Hepatocyte (in vitro differentiated cells): ENCODE data around the gene TNNT3. TPM values are rescaled to one million over a fixed set of nuclear protein-coding genes. Genes with fewer than 3 reads are reported as not detected.

ENCODE experiments used
- DNase-seq: peaks from one replicate; pipeline ENCODE4 v3.0.0-alpha.2; 2016; ENCODE audit warnings: low spot score
- H2AFZ ChIP-seq: fragments of 200-600 bp; sonication (generic); 2 replicates; pipeline ENCODE4 v1.6.0; 2016; ENCODE audit warnings: antibody characterized with exemption, mild to moderate bottlenecking
- H3K27ac ChIP-seq: fragments of 200-600 bp; sonication (generic); 2 replicates; pipeline ENCODE4 v1.5.1; 2016; ENCODE audit warnings: mild to moderate bottlenecking
- H3K27me3 ChIP-seq: fragments of 200-600 bp; sonication (generic); 2 replicates; pipeline ENCODE4 v1.6.1; 2016
- H3K36me3 ChIP-seq: fragments of 200-600 bp; sonication (generic); replicated peaks from 2 replicates; pipeline ENCODE4 v1.5.1; 2016; ENCODE audit warnings: low read depth; ENCODE audit not compliant: insufficient read depth
- H3K4me1 ChIP-seq: fragments of 200-600 bp; sonication (generic); 2 replicates; pipeline ENCODE4 v1.5.1; 2016; ENCODE audit warnings: mild to moderate bottlenecking, moderate library complexity; ENCODE audit not compliant: insufficient read depth
- H3K4me2 ChIP-seq: fragments of 200-600 bp; sonication (generic); 2 replicates; pipeline ENCODE4 v1.6.0; 2016
- H3K4me3 ChIP-seq: fragments of 200-600 bp; sonication (generic); 2 replicates; pipeline ENCODE4 v1.5.1; 2016; ENCODE audit warnings: mild to moderate bottlenecking
- H3K79me2 ChIP-seq: fragments of 200-600 bp; sonication (generic); 2 replicates; pipeline ENCODE4 v1.6.0; 2017; ENCODE audit warnings: mild to moderate bottlenecking
- H3K9me2 ChIP-seq: fragments of 200-600 bp; sonication (generic); replicated peaks from 2 replicates; pipeline ENCODE4 v1.6.0; 2017; ENCODE audit warnings: mild to moderate bottlenecking; ENCODE audit not compliant: insufficient read depth
- H3K9me3 ChIP-seq: fragments of 200-600 bp; sonication (generic); 2 replicates; pipeline ENCODE4 v1.5.1; 2016; ENCODE audit warnings: low read depth, mild to moderate bottlenecking
- H4K20me1 ChIP-seq: fragments of 200-600 bp; sonication (generic); 2 replicates; pipeline ENCODE4 v1.6.0; 2016; ENCODE audit warnings: mild to moderate bottlenecking; ENCODE audit not compliant: insufficient read depth, poor library complexity, severe bottlenecking
- CTCF ChIP-seq: fragments of 200-600 bp; sonication (generic); IDR thresholded peaks from 2 replicates; pipeline ENCODE4 v1.5.1; 2016; ENCODE audit warnings: antibody characterized with exemption, mild to moderate bottlenecking; ENCODE audit not compliant: poor library complexity
- EZH2 ChIP-seq: fragments of 200-600 bp; sonication (generic); IDR thresholded peaks from 2 replicates; pipeline ENCODE4 v1.6.1; 2016; ENCODE audit warnings: antibody characterized with exemption, mild to moderate bottlenecking, borderline replicate concordance
- EZH2phosphoT487 ChIP-seq: fragments of 200-600 bp; sonication (generic); IDR thresholded peaks from one replicate; pipeline ENCODE4 v1.6.1; 2018; ENCODE audit warnings: antibody characterized with exemption, mild to moderate bottlenecking, low read depth, moderate library complexity; ENCODE audit not compliant: unreplicated experiment, severe bottlenecking
- WGBS: methylation state at CpG from one replicate; pipeline ENCODE4 v1.1.6; 2016; ENCODE audit warnings: low lambda C conversion rate; ENCODE audit errors: missing lambda C conversion rate; 5-methylcytosine and 5-hydroxymethylcytosine counted together
- polyA plus RNA-seq: library from polyadenylated mRNA; unstranded; fragments of >200 nt; fragmentation: Nextera tagmentation; extraction: Ambion mirVana; gene quantifications from 2 replicates; pipeline ENCODE4 v1.2.1, GENCODE V29; 2016
- total RNA-seq: library from RNA; depleted of rRNA; stranded (reverse); fragments of >200 nt; gene quantifications from 2 replicates; pipeline ENCODE4 v1.2.3, GENCODE V29; 2014

TNNT3 gene
- total and polyA plus RNA-seq, 2 experiments from 2014 or later = 19.2 to 29.9 TPM

DNA sequence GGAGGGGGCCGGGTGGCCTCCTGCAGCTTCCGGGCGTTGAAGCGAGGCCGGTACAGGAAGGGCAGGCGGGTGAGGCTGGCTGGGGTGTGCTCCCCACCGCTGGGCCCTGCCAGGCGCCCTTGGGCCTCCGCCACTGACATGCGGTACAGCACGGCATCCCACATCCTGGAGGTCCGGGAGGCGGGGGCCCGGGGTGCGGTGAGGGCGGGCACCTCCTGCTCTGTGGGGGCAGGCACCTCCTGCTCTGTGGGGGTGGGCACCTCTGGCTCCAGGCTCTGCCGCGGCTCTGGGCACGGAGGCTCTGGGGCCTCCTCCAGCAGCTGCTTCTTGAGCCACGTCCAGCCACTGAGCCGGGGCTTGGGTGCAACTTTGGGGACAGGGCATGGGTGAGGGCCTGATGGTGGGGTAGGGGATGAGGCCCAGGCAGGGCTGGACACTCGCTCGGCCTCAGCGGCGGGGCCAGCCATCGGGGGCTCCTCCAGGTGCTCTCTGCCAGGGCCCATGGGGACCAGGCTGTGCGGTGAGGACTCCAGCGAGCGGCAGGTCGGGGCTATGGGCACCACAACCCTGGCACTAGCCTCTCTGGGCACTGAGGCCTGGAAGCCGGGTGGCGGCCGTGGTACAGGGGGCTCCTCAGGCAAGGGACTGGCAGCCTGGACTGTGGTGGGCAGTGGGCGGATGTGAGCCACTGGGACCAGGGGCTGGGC lies 30.1 kb upstream of the TNNT3 start:
- DNase-seq = no peak
- H3K9me2 ChIP-seq = no peaks in the 10 kb centered on the region
- TF ChIP-seq EZH2 = no peak
- no peak for TF ChIP-seq CTCF
- TF ChIP-seq EZH2phosphoT487 = no peak
- no peak overlapping the region for H3K4me2 ChIP-seq
- H3K9me3 ChIP-seq = no peaks in the 10 kb centered on the region
- H4K20me1 ChIP-seq = no peaks in the 10 kb centered on the region
- no peaks in the 10 kb centered on the region for H3K27me3 ChIP-seq
- H3K79me2 ChIP-seq = no peaks in the 10 kb centered on the region
- H3K4me1 ChIP-seq = no peaks in the 10 kb centered on the region
- H2AFZ ChIP-seq = no peak overlapping the region
- H3K36me3 ChIP-seq = no peaks in the 10 kb centered on the region
- H3K27ac ChIP-seq = no peak overlapping the region
- H3K4me3 ChIP-seq = no peak overlapping the region
- 97% methylated on average over 30 of the region's 34 CpGs for WGBS

- no peaks in the 10 kb centered on the region for H3K9me2 ChIP-seq
- H2AFZ ChIP-seq = no peak overlapping the region
- H3K27ac ChIP-seq = no peak overlapping the region
- H3K4me2 ChIP-seq = no peak overlapping the region
- no peak for DNase-seq
- no peaks in the 10 kb centered on the region for H4K20me1 ChIP-seq
- H3K27me3 ChIP-seq = no peaks in the 10 kb centered on the region
- H3K36me3 ChIP-seq = no peaks in the 10 kb centered on the region
- WGBS = 94% methylated on average over 21 of the region's 33 CpGs
- TF ChIP-seq CTCF (no peak), EZH2 (no peak), EZH2phosphoT487 (no peak)
- no peaks in the 10 kb centered on the region for H3K9me3 ChIP-seq
- H3K4me1 ChIP-seq = no peaks in the 10 kb centered on the region
- H3K79me2 ChIP-seq = no peaks in the 10 kb centered on the region
- H3K4me3 ChIP-seq = no peak overlapping the region
Measured at GRCh38 chr11:1889941-1890855, 29.3 kb upstream of the TNNT3 start.

DNA sequence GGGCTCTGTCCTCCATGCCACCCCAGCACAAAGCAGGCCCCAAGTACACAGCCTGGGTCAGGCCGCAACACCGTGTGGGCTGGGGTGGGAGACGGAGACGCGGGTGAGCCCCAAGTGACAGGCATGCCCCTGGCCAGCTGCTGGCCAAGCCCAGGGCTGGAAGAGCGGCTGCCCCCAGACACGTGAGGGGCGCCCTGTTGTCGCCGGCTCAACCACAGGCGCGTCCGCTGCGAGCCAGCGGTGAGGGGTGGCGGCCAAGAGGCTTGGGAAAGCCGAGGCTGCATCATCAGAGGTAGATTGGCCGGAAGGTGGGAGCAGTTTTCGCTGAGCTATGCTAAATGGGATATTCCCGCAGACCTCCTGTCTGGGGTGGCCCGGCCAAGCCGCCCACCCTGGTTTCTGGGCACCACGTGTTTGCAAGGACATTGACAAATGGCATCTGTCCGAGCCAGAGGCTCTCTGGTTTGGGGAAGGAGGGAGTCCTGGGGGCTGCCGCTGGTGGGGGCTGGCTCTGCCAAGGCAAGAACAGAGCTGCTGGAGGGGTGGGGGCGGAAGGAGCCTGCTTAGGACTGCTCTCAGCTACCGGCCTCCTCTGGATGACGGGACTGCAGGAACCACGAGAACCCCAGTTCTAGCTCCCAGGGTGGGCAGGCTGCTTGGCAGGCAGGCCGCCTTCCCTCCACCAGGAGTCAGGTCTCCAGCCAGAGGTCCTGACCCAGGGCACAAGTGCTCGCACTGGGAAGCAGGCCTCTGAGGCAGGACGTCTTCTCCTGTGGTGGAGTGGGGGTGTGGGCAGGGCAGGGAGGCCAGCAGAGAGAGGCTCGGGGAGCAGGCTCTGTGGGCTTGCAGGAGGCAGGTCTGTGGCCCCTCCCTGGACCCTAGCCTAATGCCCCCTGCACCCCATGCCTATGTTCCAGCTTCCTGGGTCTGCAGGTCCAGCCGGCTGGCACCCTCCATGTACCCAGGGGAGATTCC lies 28.4 kb upstream of the TNNT3 start:
- no peak overlapping the region for H2AFZ ChIP-seq
- no peaks in the 10 kb centered on the region for H4K20me1 ChIP-seq
- no peaks in the 10 kb centered on the region for H3K79me2 ChIP-seq
- no peak overlapping the region for H3K4me3 ChIP-seq
- no peaks in the 10 kb centered on the region for H3K4me1 ChIP-seq
- TF ChIP-seq EZH2 (no peak), CTCF (no peak), EZH2phosphoT487 (no peak)
- H3K9me2 ChIP-seq = no peaks in the 10 kb centered on the region
- no peak overlapping the region for H3K4me2 ChIP-seq
- H3K27ac ChIP-seq = no peak overlapping the region
- DNase-seq = no peak
- no peaks in the 10 kb centered on the region for H3K27me3 ChIP-seq
- H3K36me3 ChIP-seq = no peaks in the 10 kb centered on the region
- H3K9me3 ChIP-seq = no peaks in the 10 kb centered on the region
- 93% methylated on average over 33 of the region's 34 CpGs for WGBS
